GM21529 (cell line): ENCODE data around the gene FBN3.

ENCODE experiments used
- ATAC-seq: cut with Tn5 transposase; IDR thresholded peaks from one replicate; pipeline ENCODE4 v1.9.1; 2021; ENCODE audit not compliant: unreplicated experiment

FBN3 gene

GRCh38 chr19:8148410-8149260 lies 757 bp downstream of the FBN3 start:
- ATAC-seq, result no peak

DNA sequence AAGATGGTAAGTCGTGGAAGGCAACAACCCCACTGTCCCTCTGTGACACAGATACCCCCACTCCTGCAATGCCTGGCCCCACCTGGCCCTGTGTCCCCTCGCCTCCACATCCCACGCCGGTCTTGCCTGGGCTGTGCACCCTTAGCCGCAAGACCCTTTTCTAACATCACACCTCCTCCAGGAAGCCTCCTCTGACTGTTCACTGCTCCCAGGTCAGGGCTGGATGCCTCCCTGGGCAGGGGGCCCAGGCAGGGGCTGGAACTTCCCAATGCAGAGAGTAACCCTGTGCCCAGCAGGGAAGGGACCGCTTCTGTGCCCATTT lies 1.3 kb downstream of the FBN3 start:
- ATAC-seq, result no peak

DNA sequence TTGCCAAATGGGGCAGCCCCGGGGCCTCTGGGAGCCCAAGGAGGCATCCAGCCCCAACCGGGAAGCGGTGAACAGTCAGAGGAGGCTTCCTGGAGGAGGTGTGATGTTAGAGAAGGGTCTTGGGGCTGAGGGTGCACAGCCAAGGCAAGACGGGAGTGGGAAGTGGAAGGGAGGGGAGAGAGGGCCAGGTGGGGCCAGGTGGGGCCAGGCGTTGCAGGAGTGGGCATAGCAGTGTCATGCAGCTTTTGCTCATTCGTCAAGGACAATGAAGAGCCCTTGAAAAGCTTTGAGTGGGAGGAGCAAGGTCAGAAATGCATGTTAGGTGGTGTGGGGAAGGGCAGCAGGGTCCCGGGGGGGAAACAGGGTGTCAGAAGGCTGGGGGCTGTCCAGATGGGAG lies 1.8 kb downstream of the FBN3 start:
- ATAC-seq, result no peak

DNA sequence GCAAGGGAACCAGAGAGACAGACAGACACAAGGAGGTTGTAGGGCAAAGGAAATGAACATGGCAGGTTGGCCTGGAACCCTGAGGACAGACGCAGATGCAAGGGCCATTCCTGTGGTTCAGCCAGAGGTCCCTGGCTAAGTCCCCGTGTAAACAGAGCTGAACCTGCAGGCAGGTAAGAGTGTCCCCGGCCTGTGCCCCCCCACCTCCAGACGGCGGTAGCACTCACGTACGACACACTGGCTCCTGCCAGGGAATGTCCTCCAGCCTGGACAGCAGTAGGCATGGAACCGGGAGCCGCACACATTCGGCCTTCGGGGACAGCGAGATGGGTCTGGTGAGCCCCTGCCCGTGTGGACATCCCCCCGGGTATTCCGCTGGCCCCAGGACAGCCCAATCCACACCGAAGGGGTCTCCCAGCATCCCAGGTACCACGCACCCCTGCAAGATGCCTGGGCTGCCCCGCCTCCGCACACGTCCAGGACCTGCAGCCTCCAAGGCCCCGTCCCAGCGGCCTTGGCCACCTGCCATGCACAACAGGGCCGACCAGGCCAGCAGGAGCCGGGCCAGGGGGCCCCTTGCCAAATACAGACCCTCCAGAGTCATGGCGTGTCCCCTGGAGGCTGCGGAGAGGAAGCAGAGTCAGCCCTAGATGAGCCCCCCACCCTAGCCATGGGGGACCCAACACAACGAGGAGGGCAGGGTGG lies 2.4 kb downstream of the FBN3 start:
- ATAC-seq, result no peak

GRCh38 chr19:8144273-8144995 lies 5.0 kb downstream of the FBN3 start:
- ATAC-seq, result no peak

DNA sequence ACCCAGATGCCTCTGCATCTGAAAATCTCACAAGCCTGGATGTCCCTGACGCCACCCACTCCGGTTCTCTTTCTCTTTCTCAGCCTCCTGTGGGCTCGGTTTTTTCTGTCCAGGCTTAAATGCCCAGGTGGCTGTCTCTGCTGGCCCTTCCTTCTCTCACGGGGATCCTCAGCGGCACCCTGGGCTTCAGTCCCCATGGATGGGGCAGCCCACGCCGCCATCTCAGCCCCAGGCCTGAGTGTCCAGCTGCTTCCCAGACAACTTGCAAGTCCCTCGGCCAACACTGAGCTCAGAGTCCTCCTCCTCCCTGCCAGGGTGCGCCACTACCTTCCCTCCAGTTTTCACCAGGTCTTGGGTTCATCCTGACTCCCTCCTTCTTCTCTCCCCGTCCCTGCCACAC lies 6.4 kb downstream of the FBN3 start:
- ATAC-seq, result no peak

GRCh38 chr19:8142513-8142900 lies 6.9 kb downstream of the FBN3 start:
- no peak for ATAC-seq

- ATAC-seq, result no peak
These were observed 7.5 kb downstream of the FBN3 start for GRCh38 chr19:8141726-8142512.

- no peak for ATAC-seq
These were observed 11.2 kb downstream of the FBN3 start for GRCh38 chr19:8138201-8138600.

- ATAC-seq, result no peak
These were observed 12.0 kb downstream of the FBN3 start for GRCh38 chr19:8137425-8137824.

- no peak for ATAC-seq
These were observed 13.3 kb downstream of the FBN3 start for GRCh38 chr19:8135946-8136618.

GRCh38 chr19:8132858-8133458 lies 16.4 kb downstream of the FBN3 start:
- ATAC-seq, result no peak

- no peak for ATAC-seq
These were observed 17.9 kb downstream of the FBN3 start for GRCh38 chr19:8131517-8131916.

- ATAC-seq, result no peak
These were observed 20.3 kb downstream of the FBN3 start for GRCh38 chr19:8129061-8129618.

- ATAC-seq, result no peak
These were observed 20.8 kb downstream of the FBN3 start for GRCh38 chr19:8128551-8128950.

GRCh38 chr19:8127311-8127710 lies 22.1 kb downstream of the FBN3 start:
- no peak for ATAC-seq

DNA sequence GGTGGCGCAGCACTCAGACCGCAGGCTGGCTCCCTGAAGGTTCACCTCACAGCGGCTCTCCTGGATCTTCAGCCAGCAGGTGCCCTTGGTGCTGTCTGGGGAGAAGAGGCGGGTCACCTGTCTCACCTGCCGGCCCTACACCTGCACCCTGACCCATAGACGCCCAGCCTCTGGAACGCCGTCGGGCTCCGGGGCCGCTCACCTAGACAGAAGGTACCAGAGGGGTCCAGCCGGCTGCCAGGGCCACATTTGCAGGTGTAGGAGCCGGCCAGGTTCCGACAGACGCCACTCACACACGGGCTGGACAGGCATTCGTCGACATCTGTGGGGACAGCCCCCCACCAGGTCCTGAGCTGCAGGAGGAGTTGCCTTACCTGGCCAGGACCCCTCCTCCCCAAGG lies 22.9 kb downstream of the FBN3 start:
- ATAC-seq, result no peak

DNA sequence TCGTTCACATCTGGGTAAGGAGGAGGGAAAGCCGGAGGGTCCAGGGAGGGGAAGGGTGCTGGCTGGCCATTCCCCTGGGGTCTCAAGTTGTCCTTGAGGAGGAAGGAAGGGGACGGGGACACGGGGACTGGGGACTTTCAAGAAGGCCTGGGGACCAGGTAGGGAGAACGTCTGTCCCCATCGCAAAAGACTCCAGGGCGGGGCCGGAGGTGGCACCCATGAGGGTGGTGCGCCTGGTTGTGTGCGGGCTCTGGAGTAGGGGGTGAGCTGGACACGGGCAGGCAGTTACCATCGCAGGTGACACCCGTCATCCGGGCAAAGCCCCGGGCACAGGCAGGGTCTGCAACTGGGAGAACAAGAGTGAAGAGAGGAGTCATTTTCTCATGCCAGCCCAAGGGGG lies 23.4 kb downstream of the FBN3 start:
- no peak for ATAC-seq

- ATAC-seq, result no peak
These were observed 25.7 kb downstream of the FBN3 start for GRCh38 chr19:8123683-8124082.
